Measurements from ENCODE around the gene NFIB. TPM values are rescaled to one million over a fixed set of nuclear protein-coding genes. Genes with fewer than 3 reads are reported as not detected.

The NFIB gene
- polyA plus RNA-seq, 1 donor (not counting 4 experiments of a cell fraction or from before 2014, with no cell fraction given), result 8.9 TPM

- Histone ChIP-seq H3K4me2 (ENCODE audit: control insufficient read depth, extremely low read depth, insufficient read depth, low read depth, low read length) (no peak overlapping the region), H4K20me1 (ENCODE audit: control insufficient read depth, extremely low read depth, insufficient read depth, low read length) (no peaks in the 10 kb centered on the region), H3K9me1 (ENCODE audit: control insufficient read depth, extremely low read depth, insufficient read depth, low read length) (no peaks in the 10 kb centered on the region), H3K9ac (ENCODE audit: control insufficient read depth, extremely low read depth, insufficient read depth, low read length) (no peak overlapping the region), H3K27me3 (ENCODE audit: control insufficient read depth, extremely low read depth, insufficient read depth, low read length) (no peaks in the 10 kb centered on the region), H3K4me3 (ENCODE audit: control insufficient read depth in 2 of 3, extremely low read depth in 1 of 3, insufficient read depth in 2 of 3, low read depth in 1 of 3, low read length in 3 of 3) (no peak overlapping the region), H3K36me3 (ENCODE audit: control insufficient read depth in 2 of 2, extremely low read depth in 1 of 2, insufficient read depth in 2 of 2, low read length in 2 of 2) (no peaks in the 10 kb centered on the region), H3K79me2 (ENCODE audit: control insufficient read depth, insufficient read depth, low read length) (peaks cover 4% of the 10 kb centered on the region), H3K27ac (ENCODE audit: control insufficient read depth, insufficient read depth, low read length) (no peak overlapping the region), H3K9me3 (ENCODE audit: control insufficient read depth, low read depth, low read length) (no peaks in the 10 kb centered on the region), H3K4me1 (ENCODE audit: control insufficient read depth, extremely low read depth, insufficient read depth, low read length) (no peaks in the 10 kb centered on the region), H2AFZ (ENCODE audit: control insufficient read depth, low read length) (no peak overlapping the region)
- no peak for TF ChIP-seq CTCF (optimal IDR thresholded peaks at IDR 0.05 in 1 of 3, IDR thresholded peaks at IDR 0.05 in 1 of 3, conservative IDR thresholded peaks at IDR 0.05 in 1 of 3; ENCODE audit: extremely low read depth in 1 of 3, insufficient read depth in 2 of 3, low read length in 3 of 3)
- no peak for TF ChIP-seq EZH2 (IDR thresholded peaks at IDR 0.05; ENCODE audit: low read length)
- dilution Hi-C loops (cut with MboI; ENCODE audit: extremely low pct_ligation_motif_present, low sequenced_read_pairs), result no loop called here
- no peak for FAIRE-seq
- no peak for DNase-seq (ENCODE audit: low read depth, low spot score)
These were observed 85.3 kb downstream of the NFIB start for GRCh38 chr9:14228602-14229001.

GRCh38 chr9:14226855-14227532, 86.9 kb downstream of the NFIB start:
- Histone ChIP-seq H3K9me1 (ENCODE audit: control insufficient read depth, extremely low read depth, insufficient read depth, low read length) (no peaks in the 10 kb centered on the region), H2AFZ (ENCODE audit: control insufficient read depth, low read length) (no peak overlapping the region), H3K27me3 (ENCODE audit: control insufficient read depth, extremely low read depth, insufficient read depth, low read length) (no peaks in the 10 kb centered on the region), H3K9ac (ENCODE audit: control insufficient read depth, extremely low read depth, insufficient read depth, low read length) (no peak overlapping the region), H3K36me3 (ENCODE audit: control insufficient read depth in 2 of 2, extremely low read depth in 1 of 2, insufficient read depth in 2 of 2, low read length in 2 of 2) (no peaks in the 10 kb centered on the region), H3K4me2 (ENCODE audit: control insufficient read depth, extremely low read depth, insufficient read depth, low read depth, low read length) (no peak overlapping the region), H3K4me1 (ENCODE audit: control insufficient read depth, extremely low read depth, insufficient read depth, low read length) (peaks cover 4% of the 10 kb centered on the region), H3K79me2 (ENCODE audit: control insufficient read depth, insufficient read depth, low read length) (peaks cover 1% of the 10 kb centered on the region), H3K27ac (ENCODE audit: control insufficient read depth, insufficient read depth, low read length) (no peak overlapping the region), H3K9me3 (ENCODE audit: control insufficient read depth, low read depth, low read length) (no peaks in the 10 kb centered on the region), H3K4me3 (ENCODE audit: control insufficient read depth in 2 of 3, extremely low read depth in 1 of 3, insufficient read depth in 2 of 3, low read depth in 1 of 3, low read length in 3 of 3) (no peak overlapping the region), H4K20me1 (ENCODE audit: control insufficient read depth, extremely low read depth, insufficient read depth, low read length) (no peaks in the 10 kb centered on the region)
- FAIRE-seq, result no peak
- DNase-seq (ENCODE audit: low read depth, low spot score), result no peak
- dilution Hi-C loops (cut with MboI; ENCODE audit: extremely low pct_ligation_motif_present, low sequenced_read_pairs), result no loop called here
- TF ChIP-seq EZH2 (IDR thresholded peaks at IDR 0.05; ENCODE audit: low read length) (no peak), CTCF (optimal IDR thresholded peaks at IDR 0.05 in 1 of 3, IDR thresholded peaks at IDR 0.05 in 1 of 3, conservative IDR thresholded peaks at IDR 0.05 in 1 of 3; ENCODE audit: extremely low read depth in 1 of 3, insufficient read depth in 2 of 3, low read length in 3 of 3) (no peak)

All from keratinocyte (primary cell).